Gastroesophageal sphincter (tissue), 3 donors: ENCODE measurements around the gene PUS10.

Source experiments
- EP300 ChIP-seq: sonication (generic); formaldehyde crosslinking; IDR thresholded peaks from one replicate; pipeline ENCODE4 v1.6.1; 2017; ENCODE audit warnings: antibody characterized with exemption, mild to moderate bottlenecking
- POLR2AphosphoS5 ChIP-seq: sonication (generic); formaldehyde crosslinking; IDR thresholded peaks from one replicate; pipeline ENCODE4 v1.6.1; 2017; ENCODE audit warnings: antibody characterized with exemption
- TF ChIP-seq, protein P1 (sequence below), 4 experiments: fragments of 200-600 bp in 2 of 4; fragments of 450-650 bp in 2 of 4; sonication (generic) in 1 of 4; IDR thresholded peaks; one replicate each; pipeline ENCODE4 v1.5.1; 2017 to 2019; ENCODE audit warnings: antibody characterized with exemption in 4 of 4, mild to moderate bottlenecking in 2 of 4, moderate library complexity in 2 of 4

DNA sequence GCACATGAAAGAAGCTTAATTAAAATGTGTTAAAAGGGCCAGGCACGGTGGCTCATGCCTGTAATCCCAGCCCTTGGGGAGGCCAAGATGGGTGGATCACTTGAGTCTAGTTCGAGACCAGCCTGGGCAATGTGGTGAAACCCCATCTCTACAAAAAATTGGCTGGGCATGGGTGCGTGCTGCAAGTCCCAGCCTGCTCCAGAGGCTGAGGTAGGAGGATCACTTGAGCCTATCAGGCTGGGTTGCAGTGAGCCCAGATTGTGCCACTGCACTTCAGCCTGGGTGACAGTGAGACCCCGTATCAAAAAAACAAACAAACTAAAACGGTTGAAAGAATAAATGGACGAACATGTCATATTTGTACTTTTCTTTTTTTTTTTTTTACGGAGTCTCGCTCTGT is 110.7 kb downstream of the PUS10 start:
- TF ChIP-seq, protein P1, sequence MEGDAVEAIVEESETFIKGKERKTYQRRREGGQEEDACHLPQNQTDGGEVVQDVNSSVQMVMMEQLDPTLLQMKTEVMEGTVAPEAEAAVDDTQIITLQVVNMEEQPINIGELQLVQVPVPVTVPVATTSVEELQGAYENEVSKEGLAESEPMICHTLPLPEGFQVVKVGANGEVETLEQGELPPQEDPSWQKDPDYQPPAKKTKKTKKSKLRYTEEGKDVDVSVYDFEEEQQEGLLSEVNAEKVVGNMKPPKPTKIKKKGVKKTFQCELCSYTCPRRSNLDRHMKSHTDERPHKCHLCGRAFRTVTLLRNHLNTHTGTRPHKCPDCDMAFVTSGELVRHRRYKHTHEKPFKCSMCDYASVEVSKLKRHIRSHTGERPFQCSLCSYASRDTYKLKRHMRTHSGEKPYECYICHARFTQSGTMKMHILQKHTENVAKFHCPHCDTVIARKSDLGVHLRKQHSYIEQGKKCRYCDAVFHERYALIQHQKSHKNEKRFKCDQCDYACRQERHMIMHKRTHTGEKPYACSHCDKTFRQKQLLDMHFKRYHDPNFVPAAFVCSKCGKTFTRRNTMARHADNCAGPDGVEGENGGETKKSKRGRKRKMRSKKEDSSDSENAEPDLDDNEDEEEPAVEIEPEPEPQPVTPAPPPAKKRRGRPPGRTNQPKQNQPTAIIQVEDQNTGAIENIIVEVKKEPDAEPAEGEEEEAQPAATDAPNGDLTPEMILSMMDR (IDR thresholded peaks at IDR 0.05) = no peak
- no peak for TF ChIP-seq POLR2AphosphoS5
- no peak for TF ChIP-seq EP300
